HepG2 (cell line): Measurements from ENCODE around the gene ZNF493. TPM values are rescaled to one million over a fixed set of nuclear protein-coding genes. Genes with fewer than 3 reads are reported as not detected.

Source experiments
- ATAC-seq: fragments of 200-7000 bp; cut with Tn5 transposase; 3 replicates; pipeline ENCODE4 v1.9.1; 2020; ENCODE audit warnings: mild to moderate bottlenecking, moderate library complexity
- BruUV-seq: library from RNA; stranded (reverse); fragments of 400-500 nt; replicated peaks from 2 replicates; lab custom pipeline; 2021; lab: Mats Ljungman, UMichigan
- CTCF ChIA-PET: fragments of 300-600 bp; formaldehyde crosslinking; extraction: SDS; loops from one replicate; lab custom pipeline; 2021; ENCODE audit warnings: low total read pairs, inconsistent platforms, low intra/inter-chr PET ratio; lab: Yijun Ruan, JAX
- POLR2A ChIA-PET: fragments of 350-600 bp; sonication (Branson Sonifier 250); formaldehyde crosslinking; loops from one replicate; lab custom pipeline; 2020; ENCODE audit warnings: antibody characterized with exemption, inconsistent platforms; lab: Yijun Ruan, JAX
- DNase-seq: peaks from one replicate; pipeline ENCODE4 v3.0.0-alpha.2; 2015; ENCODE audit warnings: low spot score
- FAIRE-seq: peaks from 3 replicates; lab custom pipeline; 2011; peaks lifted over from hg19 to GRCh38; lab: Jason Lieb, UNC
- H2AFZ ChIP-seq: one replicate; pipeline ENCODE4 v1.6.1; 2011; ENCODE audit warnings: low read length, inconsistent platforms
- H3K27ac ChIP-seq: fragments of 300-600 bp; 3 replicates; pipeline ENCODE4 v1.8.0; 2011; ENCODE audit warnings: mixed run types, mild to moderate bottlenecking, mixed read lengths, low read length, inconsistent platforms; ENCODE audit not compliant: insufficient read depth; ENCODE audit errors: extremely low read length
- H3K27me3 ChIP-seq, 2 experiments: fragments of 200-600 bp in 1 of 2; 2 replicates in 1 of 2; 3 replicates in 1 of 2; pipeline versions ENCODE4 v1.6.0 to v1.8.0; 2011; ENCODE audit warnings: low read length in 2 of 2, mild to moderate bottlenecking in 2 of 2, moderate library complexity in 2 of 2, inconsistent platforms in 1 of 2; ENCODE audit not compliant: insufficient read depth in 2 of 2, control insufficient read depth in 1 of 2
- H3K36me3 ChIP-seq, 2 experiments: fragments of 200-600 bp in 1 of 2; replicated peaks in 1 of 2; 2 replicates in 1 of 2; 3 replicates in 1 of 2; pipeline versions ENCODE4 v1.5.1 to v1.8.0; 2011; ENCODE audit warnings: low read length in 2 of 2, inconsistent platforms in 1 of 2; ENCODE audit not compliant: insufficient read depth in 2 of 2, control insufficient read depth in 1 of 2
- H3K4me1 ChIP-seq: 2 replicates; pipeline ENCODE4 v1.5.1; 2012; ENCODE audit warnings: low read length, inconsistent platforms; ENCODE audit not compliant: insufficient read depth
- H3K4me2 ChIP-seq: 2 replicates; pipeline ENCODE4 v1.6.0; 2011; ENCODE audit warnings: low read depth, low read length, inconsistent platforms
- H3K4me3 ChIP-seq, 3 experiments: fragments of 200-600 bp in 1 of 3; sonication (generic), shearing (Covaris generic) in 1 of 3; replicated peaks in 1 of 3; 2 replicates each; pipeline ENCODE4 v1.5.1; 2011 to 2016; ENCODE audit warnings: low read length in 3 of 3, inconsistent platforms in 2 of 3, low read depth in 2 of 3, mild to moderate bottlenecking in 2 of 3, control low read depth in 1 of 3, mixed read lengths in 1 of 3; ENCODE audit not compliant: insufficient read depth in 1 of 3
- H3K79me2 ChIP-seq: one replicate; pipeline ENCODE4 v1.6.1; 2011; ENCODE audit warnings: low read length, inconsistent platforms; ENCODE audit not compliant: insufficient read depth
- H3K9ac ChIP-seq: 2 replicates; pipeline ENCODE4 v1.6.0; 2011; ENCODE audit warnings: mild to moderate bottlenecking, low read depth, low read length, inconsistent platforms; ENCODE audit not compliant: insufficient read depth
- H3K9me3 ChIP-seq: 2 replicates; pipeline ENCODE4 v1.5.1; 2012; ENCODE audit warnings: mild to moderate bottlenecking, low read length
- H4K20me1 ChIP-seq: 2 replicates; pipeline ENCODE4 v1.6.0; 2011; ENCODE audit warnings: inconsistent platforms, mild to moderate bottlenecking, low read length, moderate library complexity; ENCODE audit not compliant: insufficient read depth
- AKNA ChIP-seq: sonication (generic); formaldehyde crosslinking; IDR thresholded peaks from 2 replicates; pipeline ENCODE4 v1.4.0; 2020; ENCODE audit warnings: missing genetic modification reagents, borderline replicate concordance
- CBX2 ChIP-seq, 2 experiments: fragments of 200-600 bp in 1 of 2; sonication (generic); formaldehyde crosslinking in 1 of 2; IDR thresholded peaks; 2 replicates each; pipeline versions ENCODE4 v1.7.0 to v1.8.1; 2018 to 2022; ENCODE audit warnings: low read depth in 2 of 2, low read length in 1 of 2, mild to moderate bottlenecking in 1 of 2, missing genetic modification reagents in 1 of 2
- ETV6 ChIP-seq: sonication (generic); formaldehyde crosslinking; conservative IDR thresholded peaks from 2 replicates; pipeline ENCODE4 v1.4.0; 2020; ENCODE audit warnings: missing genetic modification reagents
- MTERF4 ChIP-seq: sonication (generic); formaldehyde crosslinking; IDR thresholded peaks from 2 replicates; pipeline ENCODE4 v1.8.0; 2023; ENCODE audit warnings: mild to moderate bottlenecking, missing genetic modification reagents
- NONO ChIP-seq, 2 experiments: fragments of 450-650 bp in 1 of 2; sonication (generic) in 1 of 2; formaldehyde crosslinking in 1 of 2; IDR thresholded peaks in 1 of 2; conservative IDR thresholded peaks in 1 of 2; 2 replicates each; pipeline versions ENCODE4 v1.6.1 to v1.8.0; 2017 to 2022; ENCODE audit warnings: mild to moderate bottlenecking in 1 of 2, missing genetic modification reagents in 1 of 2, moderate library complexity in 1 of 2
- PAX8 ChIP-seq: sonication (generic); formaldehyde crosslinking; IDR thresholded peaks from 2 replicates; pipeline ENCODE4 v1.8.0; 2022; ENCODE audit warnings: mild to moderate bottlenecking, missing genetic modification reagents, borderline replicate concordance
- PCBP1 ChIP-seq: fragments of 200-400 bp; formaldehyde crosslinking; IDR thresholded peaks from 2 replicates; pipeline ENCODE4 v1.6.1; 2017; ENCODE audit warnings: mild to moderate bottlenecking, low read depth, low read length, borderline replicate concordance
- PHF21A ChIP-seq: sonication (generic); formaldehyde crosslinking; IDR thresholded peaks from 2 replicates; pipeline ENCODE4 v1.5.0; 2020; ENCODE audit warnings: mild to moderate bottlenecking, missing genetic modification reagents
- POLR2A ChIP-seq, 2 experiments: IDR thresholded peaks; 2 replicates each; pipeline ENCODE4 v1.6.1; 2011; ENCODE audit warnings: low read depth in 2 of 2, low read length in 2 of 2, mild to moderate bottlenecking in 1 of 2, moderate library complexity in 1 of 2; ENCODE audit not compliant: insufficient read depth in 1 of 2
- SUZ12 ChIP-seq: fragments of 150-350 bp; IDR thresholded peaks from 2 replicates; pipeline ENCODE4 v1.6.1; 2014; ENCODE audit warnings: low read depth, low read length
- TCF7 ChIP-seq: sonication (generic); IDR thresholded peaks from 2 replicates; pipeline ENCODE4 v1.6.1; 2016; ENCODE audit warnings: antibody characterized with exemption, low read depth
- ZBTB4 ChIP-seq: sonication (generic); formaldehyde crosslinking; IDR thresholded peaks from 2 replicates; pipeline ENCODE4 v1.4.0; 2020; ENCODE audit warnings: missing genetic modification reagents, mild to moderate bottlenecking, borderline replicate concordance
- ZNF101 ChIP-seq: sonication (generic); formaldehyde crosslinking; IDR thresholded peaks from 2 replicates; pipeline ENCODE4 v1.4.0; 2020; ENCODE audit warnings: mild to moderate bottlenecking, low read depth, missing genetic modification reagents, borderline replicate concordance
- ZNF639 ChIP-seq: conservative IDR thresholded peaks from 2 replicates; pipeline ENCODE4 v1.6.1; 2018; ENCODE audit warnings: missing genetic modification reagents
- WGBS: methylation state at CpG from one replicate; pipeline ENCODE4 v1.1.6; 2017; ENCODE audit warnings: low lambda C conversion rate; 5-methylcytosine and 5-hydroxymethylcytosine counted together
- in situ Hi-C: cut with HindIII; loops from 2 replicates; pipeline ENCODE4 v1.10.0; 2017; ENCODE audit warnings: low pct_unique_long_range_greater_than_20kb; ENCODE audit not compliant: extremely low pct_ligation_motif_present
- intact Hi-C: fragments of 100-400 bp; cut with micrococcal nuclease; formaldehyde crosslinking; loops from one replicate; pipeline ENCODE4 v1.10.0; 2022; ENCODE audit not compliant: unreplicated experiment
- polyA plus RNA-seq, 8 experiments: library from polyadenylated mRNA; depleted of rRNA in 3 of 8; stranded (reverse) in 7 of 8; unstranded in 1 of 8; fragments of >200 nt; fragmentation: Illumina TruSeq in 4 of 8; extraction: Trizol in 4 of 8; gene quantifications; 2 replicates each; pipeline versions ENCODE4 v1.2.1 to v1.2.3, GENCODE V29; 2011 to 2016; ENCODE audit warnings: low read depth in 4 of 8, missing spikeins in 1 of 8, mixed read lengths in 1 of 8; ENCODE audit not compliant: insufficient read depth in 1 of 8
- total RNA-seq, 5 experiments: library from RNA; depleted of rRNA; stranded (reverse); fragments of >200 nt; fragmentation: Illumina TruSeq; extraction: Trizol; gene quantifications; 2 replicates each; pipeline ENCODE4 v1.2.3, GENCODE V29; 2016; ENCODE audit warnings: low read depth in 1 of 5

ZNF493 gene
- total and polyA plus RNA-seq, 2 of the 13 experiments (the other 11 are each of a cell fraction or from before 2014, with no cell fraction given), result 6.8 to 9.0 TPM

- Histone ChIP-seq H3K27ac (no peak overlapping the region), H3K9ac (no peak overlapping the region), H3K4me2 (no peak overlapping the region), H3K79me2 (no peaks in the 10 kb centered on the region), H3K36me3 (no peaks in the 10 kb centered on the region), H2AFZ (no peak overlapping the region), H3K4me1 (no peaks in the 10 kb centered on the region), H3K9me3 (peaks cover 90% of the 10 kb centered on the region), H4K20me1 (no peaks in the 10 kb centered on the region), H3K27me3 (no peaks in the 10 kb centered on the region), H3K4me3 (no peak overlapping the region)
- in situ Hi-C loops (no loop called here), intact Hi-C loops (no loop called here)
- no TSS peak for BruUV-seq
- no peak for DNase-seq
- no peak for ATAC-seq
- WGBS, result 21% methylated on average over 8 of the region's 8 CpGs
- no peak for FAIRE-seq
- CTCF ChIA-PET, result no interaction called here
- TF ChIP-seq ZNF639, result no peak
- no peak for TF ChIP-seq PAX8 (CRISPR knock-in tag)
- no peak for TF ChIP-seq ZBTB4 (CRISPR knock-in tag)
- TF ChIP-seq SUZ12, result no peak
- TF ChIP-seq ZNF101, result no peak
- no peak for TF ChIP-seq CBX2 (IDR thresholded peaks at IDR 0.05; ENCODE audit: low read depth, low read length)
- no peak for TF ChIP-seq CBX2 (CRISPR knock-in tag; IDR thresholded peaks at IDR 0.05; ENCODE audit: low read depth)
- TF ChIP-seq MTERF4 (CRISPR knock-in tag), result no peak
- no peak for TF ChIP-seq TCF7
- TF ChIP-seq AKNA (CRISPR knock-in tag), result no peak
- TF ChIP-seq NONO (IDR thresholded peaks at IDR 0.05), result no peak
- no peak for TF ChIP-seq NONO (CRISPR knock-in tag; conservative IDR thresholded peaks at IDR 0.05)
- TF ChIP-seq PHF21A, result no peak
- TF ChIP-seq ETV6 (CRISPR knock-in tag), result no peak
- TF ChIP-seq POLR2A (IDR thresholded peaks at IDR 0.05; ENCODE audit: insufficient read depth in 1 of 2, low read depth in 2 of 2, low read length in 2 of 2), result no peak
- no peak for TF ChIP-seq PCBP1
- POLR2A ChIA-PET, result no interaction called here
Measured at GRCh38 chr19:21434516-21434915, 37.6 kb downstream of the ZNF493 start.
